ENCODE data around the gene OR4K1. TPM values are rescaled to one million over a fixed set of nuclear protein-coding genes. Genes with fewer than 3 reads are reported as not detected.
A peak's percentile ranks its signal among the peaks of the same experiment; 100 is the strongest.

Gene OR4K1
- total RNA-seq, 1 donor from 2014 or later, result not detected

DNA sequence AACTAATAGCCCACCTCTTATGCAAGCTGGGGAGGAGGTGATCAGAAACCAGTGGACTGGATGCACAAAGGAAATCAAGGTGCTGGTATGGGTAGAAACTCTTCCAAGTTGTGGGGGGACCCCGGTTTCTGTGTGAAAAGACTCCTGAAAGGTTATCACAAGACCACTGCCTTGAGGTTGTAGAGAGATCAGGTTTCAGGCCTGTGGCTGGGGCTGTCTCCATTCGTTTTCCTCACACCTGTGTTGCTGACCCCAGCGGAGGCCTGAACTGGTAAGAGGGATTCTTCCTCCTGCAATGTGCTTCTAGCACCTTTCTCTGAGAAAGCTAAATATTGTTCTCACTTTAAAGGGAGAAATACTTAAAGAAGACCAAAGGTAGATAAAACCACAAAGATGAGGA is 19.6 kb upstream of the OR4K1 start:
- no peak overlapping the region for H3K4me3 Mint-ChIP-seq (ENCODE audit: unreplicated experiment)
- no peaks in the 10 kb centered on the region for H3K4me1 Mint-ChIP-seq (ENCODE audit: low read depth)
- TF ChIP-seq, protein P1, sequence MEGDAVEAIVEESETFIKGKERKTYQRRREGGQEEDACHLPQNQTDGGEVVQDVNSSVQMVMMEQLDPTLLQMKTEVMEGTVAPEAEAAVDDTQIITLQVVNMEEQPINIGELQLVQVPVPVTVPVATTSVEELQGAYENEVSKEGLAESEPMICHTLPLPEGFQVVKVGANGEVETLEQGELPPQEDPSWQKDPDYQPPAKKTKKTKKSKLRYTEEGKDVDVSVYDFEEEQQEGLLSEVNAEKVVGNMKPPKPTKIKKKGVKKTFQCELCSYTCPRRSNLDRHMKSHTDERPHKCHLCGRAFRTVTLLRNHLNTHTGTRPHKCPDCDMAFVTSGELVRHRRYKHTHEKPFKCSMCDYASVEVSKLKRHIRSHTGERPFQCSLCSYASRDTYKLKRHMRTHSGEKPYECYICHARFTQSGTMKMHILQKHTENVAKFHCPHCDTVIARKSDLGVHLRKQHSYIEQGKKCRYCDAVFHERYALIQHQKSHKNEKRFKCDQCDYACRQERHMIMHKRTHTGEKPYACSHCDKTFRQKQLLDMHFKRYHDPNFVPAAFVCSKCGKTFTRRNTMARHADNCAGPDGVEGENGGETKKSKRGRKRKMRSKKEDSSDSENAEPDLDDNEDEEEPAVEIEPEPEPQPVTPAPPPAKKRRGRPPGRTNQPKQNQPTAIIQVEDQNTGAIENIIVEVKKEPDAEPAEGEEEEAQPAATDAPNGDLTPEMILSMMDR (IDR thresholded peaks at IDR 0.05), result no peak
- no peak overlapping the region for H3K27ac Mint-ChIP-seq (ENCODE audit: unreplicated experiment)
- H3K9me3 Mint-ChIP-seq (ENCODE audit: low read depth), result peaks cover 74% of the 10 kb centered on the region
- no peaks in the 10 kb centered on the region for H3K36me3 Mint-ChIP-seq (ENCODE audit: low read depth)
- H3K27me3 Mint-ChIP-seq (ENCODE audit: low read depth), result no peaks in the 10 kb centered on the region
- peak; percentile 82 for DNase-seq (ENCODE audit: low spot score)

DNA sequence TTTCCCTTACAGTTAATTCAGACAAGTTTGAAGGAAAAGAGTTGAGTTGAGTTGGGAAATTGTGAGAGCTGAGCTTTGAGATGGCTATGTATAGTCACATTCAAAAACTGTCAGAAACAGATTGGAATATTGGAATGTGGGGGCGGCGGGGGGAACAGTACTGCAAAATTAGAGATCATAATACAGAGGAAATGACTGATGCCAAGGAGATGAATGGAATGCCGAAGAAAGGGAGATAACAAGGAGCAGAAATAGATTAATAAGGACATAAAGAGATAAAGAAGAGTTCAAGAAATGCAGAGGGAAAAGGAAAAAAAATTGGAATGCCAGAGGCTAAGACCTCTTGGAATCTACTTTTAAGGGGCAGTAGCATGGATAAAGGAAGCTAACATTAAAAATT is 13.5 kb upstream of the OR4K1 start:
- no peak overlapping the region for H3K27ac Mint-ChIP-seq (ENCODE audit: unreplicated experiment)
- peaks cover 21% of the 10 kb centered on the region for H3K9me3 Mint-ChIP-seq (ENCODE audit: low read depth)
- H3K27me3 Mint-ChIP-seq (ENCODE audit: low read depth), result no peaks in the 10 kb centered on the region
- H3K4me3 Mint-ChIP-seq (ENCODE audit: unreplicated experiment), result no peak overlapping the region
- DNase-seq (ENCODE audit: low spot score), result no peak
- H3K36me3 Mint-ChIP-seq (ENCODE audit: low read depth), result no peaks in the 10 kb centered on the region
- TF ChIP-seq, protein P1 (IDR thresholded peaks at IDR 0.05), result no peak
- H3K4me1 Mint-ChIP-seq (ENCODE audit: low read depth), result no peaks in the 10 kb centered on the region

- H3K9me3 Mint-ChIP-seq (ENCODE audit: low read depth), result peaks cover 17% of the 10 kb centered on the region
- no peaks in the 10 kb centered on the region for H3K4me1 Mint-ChIP-seq (ENCODE audit: low read depth)
- TF ChIP-seq, protein P1 (IDR thresholded peaks at IDR 0.05), result no peak
- no peak overlapping the region for H3K4me3 Mint-ChIP-seq (ENCODE audit: unreplicated experiment)
- no peak for DNase-seq (ENCODE audit: low spot score)
- H3K27ac Mint-ChIP-seq (ENCODE audit: unreplicated experiment), result no peak overlapping the region
- no peaks in the 10 kb centered on the region for H3K27me3 Mint-ChIP-seq (ENCODE audit: low read depth)
- H3K36me3 Mint-ChIP-seq (ENCODE audit: low read depth), result no peaks in the 10 kb centered on the region
Measured at GRCh38 chr14:19917955-19918518, 12.7 kb upstream of the OR4K1 start.

GRCh38 chr14:19918553-19919264 is 12.0 kb upstream of the OR4K1 start:
- TF ChIP-seq, protein P1 (IDR thresholded peaks at IDR 0.05), result no peak
- Mint-ChIP-seq H3K36me3 (ENCODE audit: low read depth) (no peaks in the 10 kb centered on the region), H3K9me3 (ENCODE audit: low read depth) (peaks cover 10% of the 10 kb centered on the region), H3K27me3 (ENCODE audit: low read depth) (no peaks in the 10 kb centered on the region), H3K4me3 (ENCODE audit: unreplicated experiment) (no peak overlapping the region), H3K27ac (ENCODE audit: unreplicated experiment) (no peak overlapping the region), H3K4me1 (ENCODE audit: low read depth) (no peaks in the 10 kb centered on the region)
- no peak for DNase-seq (ENCODE audit: low spot score)

DNA sequence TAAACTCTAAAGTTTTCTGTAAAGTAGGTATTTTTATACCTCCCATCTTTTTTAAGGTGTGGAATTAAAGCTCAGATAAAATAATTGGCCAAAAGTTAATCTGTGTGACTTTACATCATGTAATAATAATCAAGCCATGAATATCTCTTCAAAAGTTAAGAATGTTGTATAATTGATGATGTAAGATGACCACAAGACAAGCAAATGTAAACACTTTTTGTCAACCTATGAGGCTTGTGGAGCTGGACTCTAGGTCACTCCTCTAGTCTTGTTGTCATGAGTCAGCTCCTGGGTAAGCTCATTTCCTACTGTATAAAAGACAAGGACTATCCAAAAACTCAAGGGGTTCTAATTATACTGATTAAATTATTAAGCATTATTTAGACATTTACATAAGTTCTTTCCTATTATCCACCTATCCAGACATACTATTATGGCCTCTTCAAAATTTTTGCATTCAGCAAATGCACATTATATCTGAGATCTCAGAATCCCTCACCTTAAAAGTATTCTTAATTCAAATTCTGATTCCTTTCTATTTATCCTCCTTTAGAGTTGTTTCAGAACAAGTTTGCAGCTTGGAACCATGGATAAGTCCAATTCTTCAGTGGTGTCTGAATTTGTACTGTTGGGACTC is 10.6 kb upstream of the OR4K1 start, which contains the start of gene OR4K5:
TSS of gene OR4K5 (plus strand) at position 587 of the 637 bp plus-strand sequence. CDS start at position 587, 0 bp downstream.
- Mint-ChIP-seq H3K27ac (ENCODE audit: unreplicated experiment) (no peak within 1 kb of the TSS), H3K4me3 (ENCODE audit: unreplicated experiment) (no peak within 1 kb of the TSS), H3K27me3 (ENCODE audit: low read depth) (no peaks in the 10 kb centered on the region), H3K36me3 (ENCODE audit: low read depth) (no peaks in the 10 kb centered on the region), H3K4me1 (ENCODE audit: low read depth) (no peaks in the 10 kb centered on the region), H3K9me3 (ENCODE audit: low read depth) (peaks cover 6% of the 10 kb centered on the region)
- DNase-seq (ENCODE audit: low spot score), result no peak
- TF ChIP-seq, protein P1 (IDR thresholded peaks at IDR 0.05), result no peak
